ENCODE data around the gene HID1. TPM values are rescaled to one million over a fixed set of nuclear protein-coding genes. Genes with fewer than 3 reads are reported as not detected.

HID1 gene
- total and polyA plus RNA-seq, 2 experiments from 2014 or later, result not detected

- H3K27ac ChIP-seq, result no peak overlapping the region
- H3K27me3 ChIP-seq (replicated peaks; ENCODE audit: insufficient read depth), result peaks cover 4% of the 10 kb centered on the region; the same call in 1 of the 2 replicates
- no peaks in the 10 kb centered on the region for H3K9me2 ChIP-seq (ENCODE audit: insufficient read depth)
- no peak overlapping the region for H3K4me3 ChIP-seq
- H2AFZ ChIP-seq, result no peak overlapping the region
- no peak overlapping the region for H3K4me2 ChIP-seq (ENCODE audit: unreplicated experiment)
- H3K4me1 ChIP-seq (ENCODE audit: insufficient read depth), result no peaks in the 10 kb centered on the region
- WGBS, 2 experiments (ENCODE audit: low coverage in 1 of 2, low lambda C conversion rate in 2 of 2, missing lambda C conversion rate in 2 of 2), result 71 to 76% methylated on average over 15 of the region's 15 CpGs
- no peak for DNase-seq
- no peaks in the 10 kb centered on the region for H4K20me1 ChIP-seq (ENCODE audit: insufficient read depth)
- in situ Hi-C loops (cut with MboI), result no loop called here
- TF ChIP-seq EZH2 (IDR thresholded peaks at IDR 0.05; ENCODE audit: insufficient read depth, poor library complexity, severe bottlenecking), result no peak
- TF ChIP-seq EZH2phosphoT487 (IDR thresholded peaks at IDR 0.05; ENCODE audit: insufficient read depth, low read depth), result no peak
- no peaks in the 10 kb centered on the region for H3K36me3 ChIP-seq (ENCODE audit: low read depth)
- no peaks in the 10 kb centered on the region for H3F3A ChIP-seq (ENCODE audit: insufficient read depth)
- no peaks in the 10 kb centered on the region for H3K79me2 ChIP-seq (ENCODE audit: insufficient read depth)
- H3K9me3 ChIP-seq (ENCODE audit: low read depth), result no peaks in the 10 kb centered on the region
- no peak overlapping the region for H3K9ac ChIP-seq
Measured at GRCh38 chr17:74954115-74954514, 18.4 kb downstream of the HID1 start.

GRCh38 chr17:74953134-74953687 is 19.3 kb downstream of the HID1 start:
- Histone ChIP-seq H2AFZ (no peak overlapping the region), H3K27me3 (replicated peaks; ENCODE audit: insufficient read depth) (peaks cover 12% of the 10 kb centered on the region; the same call in 1 of the 2 replicates), H3K36me3 (ENCODE audit: low read depth) (no peaks in the 10 kb centered on the region), H3K9ac (no peak overlapping the region), H3K27ac (no peak overlapping the region), H4K20me1 (ENCODE audit: insufficient read depth) (no peaks in the 10 kb centered on the region), H3K4me3 (no peak overlapping the region), H3K79me2 (ENCODE audit: insufficient read depth) (no peaks in the 10 kb centered on the region), H3K4me2 (ENCODE audit: unreplicated experiment) (no peak overlapping the region), H3K9me3 (ENCODE audit: low read depth) (no peaks in the 10 kb centered on the region), H3K9me2 (ENCODE audit: insufficient read depth) (no peaks in the 10 kb centered on the region), H3K4me1 (ENCODE audit: insufficient read depth) (no peaks in the 10 kb centered on the region), H3F3A (ENCODE audit: insufficient read depth) (no peaks in the 10 kb centered on the region)
- WGBS, 2 experiments (ENCODE audit: low coverage in 1 of 2, low lambda C conversion rate in 2 of 2, missing lambda C conversion rate in 2 of 2), result 80 to 84% methylated on average over 10 of the region's 11 CpGs
- DNase-seq, result no peak
- TF ChIP-seq EZH2 (IDR thresholded peaks at IDR 0.05; ENCODE audit: insufficient read depth, poor library complexity, severe bottlenecking) (no peak), EZH2phosphoT487 (IDR thresholded peaks at IDR 0.05; ENCODE audit: insufficient read depth, low read depth) (no peak)
- in situ Hi-C loops (cut with MboI), result no loop called here

- H3K9me3 ChIP-seq (ENCODE audit: low read depth), result no peaks in the 10 kb centered on the region
- H3K9me2 ChIP-seq (ENCODE audit: insufficient read depth), result no peaks in the 10 kb centered on the region
- 47 to 49% methylated on average over 24 of the region's 24 CpGs for WGBS, 2 experiments (ENCODE audit: low coverage in 1 of 2, low lambda C conversion rate in 2 of 2, missing lambda C conversion rate in 2 of 2)
- H2AFZ ChIP-seq, result no peak overlapping the region
- no peaks in the 10 kb centered on the region for H4K20me1 ChIP-seq (ENCODE audit: insufficient read depth)
- no peak overlapping the region for H3K27ac ChIP-seq
- no peaks in the 10 kb centered on the region for H3F3A ChIP-seq (ENCODE audit: insufficient read depth)
- H3K4me1 ChIP-seq (ENCODE audit: insufficient read depth), result no peaks in the 10 kb centered on the region
- no peak overlapping the region for H3K9ac ChIP-seq
- H3K4me3 ChIP-seq, result no peak overlapping the region
- DNase-seq, result no peak
- in situ Hi-C loops (cut with MboI), result no loop called here
- H3K4me2 ChIP-seq (ENCODE audit: unreplicated experiment), result no peak overlapping the region
- no peak for TF ChIP-seq EZH2 (IDR thresholded peaks at IDR 0.05; ENCODE audit: insufficient read depth, poor library complexity, severe bottlenecking)
- no peak for TF ChIP-seq EZH2phosphoT487 (IDR thresholded peaks at IDR 0.05; ENCODE audit: insufficient read depth, low read depth)
- H3K36me3 ChIP-seq (ENCODE audit: low read depth), result no peaks in the 10 kb centered on the region
- no peaks in the 10 kb centered on the region for H3K79me2 ChIP-seq (ENCODE audit: insufficient read depth)
- H3K27me3 ChIP-seq (replicated peaks; ENCODE audit: insufficient read depth), result peaks cover 12% of the 10 kb centered on the region; the same call in 1 of the 2 replicates
Measured at GRCh38 chr17:74952431-74953133, 20.0 kb downstream of the HID1 start.

GRCh38 chr17:74951680-74952421 is 20.7 kb downstream of the HID1 start:
- Histone ChIP-seq H3F3A (ENCODE audit: insufficient read depth) (no peaks in the 10 kb centered on the region), H3K4me3 (no peak overlapping the region), H3K4me1 (ENCODE audit: insufficient read depth) (no peaks in the 10 kb centered on the region), H3K9me3 (ENCODE audit: low read depth) (no peaks in the 10 kb centered on the region), H3K36me3 (ENCODE audit: low read depth) (no peaks in the 10 kb centered on the region), H2AFZ (no peak overlapping the region), H3K79me2 (ENCODE audit: insufficient read depth) (no peaks in the 10 kb centered on the region), H3K27me3 (replicated peaks; ENCODE audit: insufficient read depth) (peaks cover 12% of the 10 kb centered on the region; the same call in 1 of the 2 replicates), H3K27ac (no peak overlapping the region), H3K9me2 (ENCODE audit: insufficient read depth) (no peaks in the 10 kb centered on the region), H4K20me1 (ENCODE audit: insufficient read depth) (no peaks in the 10 kb centered on the region), H3K4me2 (ENCODE audit: unreplicated experiment) (no peak overlapping the region), H3K9ac (no peak overlapping the region)
- in situ Hi-C loops (cut with MboI), result no loop called here
- DNase-seq, result no peak
- WGBS, 2 experiments (ENCODE audit: low coverage in 1 of 2, low lambda C conversion rate in 2 of 2, missing lambda C conversion rate in 2 of 2), result 55 to 79% methylated on average over 16 to 32 of the region's 32 CpGs
- TF ChIP-seq EZH2 (IDR thresholded peaks at IDR 0.05; ENCODE audit: insufficient read depth, poor library complexity, severe bottlenecking) (no peak), EZH2phosphoT487 (IDR thresholded peaks at IDR 0.05; ENCODE audit: insufficient read depth, low read depth) (no peak)
